ENCODE results near the gene GLRX. TPM values are rescaled to one million over a fixed set of nuclear protein-coding genes. Genes with fewer than 3 reads are reported as not detected.

GLRX gene
- total and polyA plus RNA-seq, 2 of the 13 experiments (the other 11 are each of a cell fraction or from before 2014, with no cell fraction given) = 63.8 to 499 TPM

DNA sequence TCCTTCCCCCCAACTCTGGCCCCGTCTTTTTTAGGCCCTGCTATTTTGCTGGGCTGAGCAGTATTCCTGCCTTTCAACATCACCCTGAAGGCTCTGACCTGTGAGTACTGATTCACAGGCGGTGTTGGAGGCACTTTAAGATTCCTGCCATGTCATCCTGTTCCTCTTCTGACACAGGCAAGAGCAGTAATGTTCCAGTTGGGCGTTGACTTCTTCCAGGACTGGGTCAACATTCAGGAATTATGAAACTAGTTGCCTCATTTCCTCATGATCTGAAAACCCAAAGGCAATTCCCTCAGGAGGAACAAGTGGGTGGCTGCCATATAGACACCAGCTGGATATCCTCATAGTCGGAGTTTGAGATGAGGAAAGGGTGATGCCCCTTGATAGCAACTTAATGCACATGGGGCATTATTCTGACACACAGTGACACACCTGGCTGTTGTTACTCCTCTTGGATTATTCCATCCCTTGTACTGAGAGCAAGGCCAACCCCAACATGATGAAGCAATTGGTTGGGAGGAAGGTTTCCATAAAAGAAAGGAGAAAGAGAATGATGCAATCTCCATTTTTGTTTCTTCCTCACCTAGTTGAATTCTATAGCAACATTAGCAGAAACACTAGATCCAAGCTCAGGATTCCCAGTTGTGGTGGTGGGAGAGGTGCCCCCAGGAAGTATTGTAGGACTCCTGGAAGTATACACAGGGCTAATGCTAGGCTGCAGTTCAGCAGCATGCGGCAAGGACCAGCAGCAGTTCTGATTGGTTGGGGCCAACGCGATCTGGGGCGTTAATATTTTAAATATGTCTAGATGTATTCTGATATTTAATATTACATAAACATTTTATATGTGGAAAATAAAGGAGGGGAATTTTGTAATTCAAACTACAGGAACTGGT is 19.6 kb upstream of the GLRX start (continued):
- TF ChIP-seq NFE2L2 (IDR thresholded peaks at IDR 0.05; ENCODE audit: low read length) = peak; percentile 52; the same call in 1 of the 2 replicates
- TF ChIP-seq SUZ12 (IDR thresholded peaks at IDR 0.05; ENCODE audit: low read depth, low read length) = no peak
- 0 out of 4 replicates have a peak, but pooled peaks of 1 of the 2 experiments have one; percentile 14 for TF ChIP-seq EP300 (IDR thresholded peaks at IDR 0.05; ENCODE audit: low read depth in 2 of 2, low read length in 2 of 2)
- peak; percentile 38; the same call in 1 of the 2 replicates for TF ChIP-seq EP300 (CRISPR knock-in tag; IDR thresholded peaks at IDR 0.05; ENCODE audit: borderline replicate concordance)
- no peak for TF ChIP-seq BRF2 (CRISPR knock-in tag; IDR thresholded peaks at IDR 0.05)
- TF ChIP-seq, protein P1, sequence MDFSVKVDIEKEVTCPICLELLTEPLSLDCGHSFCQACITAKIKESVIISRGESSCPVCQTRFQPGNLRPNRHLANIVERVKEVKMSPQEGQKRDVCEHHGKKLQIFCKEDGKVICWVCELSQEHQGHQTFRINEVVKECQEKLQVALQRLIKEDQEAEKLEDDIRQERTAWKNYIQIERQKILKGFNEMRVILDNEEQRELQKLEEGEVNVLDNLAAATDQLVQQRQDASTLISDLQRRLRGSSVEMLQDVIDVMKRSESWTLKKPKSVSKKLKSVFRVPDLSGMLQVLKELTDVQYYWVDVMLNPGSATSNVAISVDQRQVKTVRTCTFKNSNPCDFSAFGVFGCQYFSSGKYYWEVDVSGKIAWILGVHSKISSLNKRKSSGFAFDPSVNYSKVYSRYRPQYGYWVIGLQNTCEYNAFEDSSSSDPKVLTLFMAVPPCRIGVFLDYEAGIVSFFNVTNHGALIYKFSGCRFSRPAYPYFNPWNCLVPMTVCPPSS (IDR thresholded peaks at IDR 0.05) = no peak
- TF ChIP-seq MYPOP (CRISPR knock-in tag; IDR thresholded peaks at IDR 0.05) = no peak
- no peak for TF ChIP-seq NR2F2 (IDR thresholded peaks at IDR 0.05; ENCODE audit: borderline replicate concordance, low read depth)
- no peak for TF ChIP-seq SIX4 (CRISPR knock-in tag; IDR thresholded peaks at IDR 0.05)
- no peak for TF ChIP-seq RXRB (CRISPR knock-in tag; IDR thresholded peaks at IDR 0.05; ENCODE audit: borderline replicate concordance)
- no peak for TF ChIP-seq SNAPC2 (CRISPR knock-in tag; IDR thresholded peaks at IDR 0.05)
- peak; percentile 44; the same call in 1 of the 2 replicates for TF ChIP-seq ATF7 (IDR thresholded peaks at IDR 0.05)
- TF ChIP-seq ATF7 (CRISPR knock-in tag; IDR thresholded peaks at IDR 0.05) = no peak
- TF ChIP-seq, protein P2, sequence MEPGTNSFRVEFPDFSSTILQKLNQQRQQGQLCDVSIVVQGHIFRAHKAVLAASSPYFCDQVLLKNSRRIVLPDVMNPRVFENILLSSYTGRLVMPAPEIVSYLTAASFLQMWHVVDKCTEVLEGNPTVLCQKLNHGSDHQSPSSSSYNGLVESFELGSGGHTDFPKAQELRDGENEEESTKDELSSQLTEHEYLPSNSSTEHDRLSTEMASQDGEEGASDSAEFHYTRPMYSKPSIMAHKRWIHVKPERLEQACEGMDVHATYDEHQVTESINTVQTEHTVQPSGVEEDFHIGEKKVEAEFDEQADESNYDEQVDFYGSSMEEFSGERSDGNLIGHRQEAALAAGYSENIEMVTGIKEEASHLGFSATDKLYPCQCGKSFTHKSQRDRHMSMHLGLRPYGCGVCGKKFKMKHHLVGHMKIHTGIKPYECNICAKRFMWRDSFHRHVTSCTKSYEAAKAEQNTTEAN (CRISPR knock-in tag; conservative IDR thresholded peaks at IDR 0.05) = no peak
- no peak for TF ChIP-seq ZNF225 (CRISPR knock-in tag; IDR thresholded peaks at IDR 0.05)
- no peak for TF ChIP-seq ZBTB20 (CRISPR knock-in tag; IDR thresholded peaks at IDR 0.05; ENCODE audit: borderline replicate concordance, low read depth)
- TF ChIP-seq TOE1 (CRISPR knock-in tag; IDR thresholded peaks at IDR 0.05) = no peak
- no peak for TF ChIP-seq NR2F6 (IDR thresholded peaks at IDR 0.05)
- TF ChIP-seq NR2F6 (CRISPR knock-in tag; IDR thresholded peaks at IDR 0.05) = no peak
- no peak for TF ChIP-seq SIX1 (CRISPR knock-in tag; IDR thresholded peaks at IDR 0.05; ENCODE audit: borderline replicate concordance)
- peak; percentile 82 for TF ChIP-seq CEBPB (IDR thresholded peaks at IDR 0.05; ENCODE audit: borderline replicate concordance, low read depth, low read length)
- TF ChIP-seq U2AF1 (optimal IDR thresholded peaks at IDR 0.05; ENCODE audit: low read depth, low read length) = no peak
- no peak for TF ChIP-seq NFIC (IDR thresholded peaks at IDR 0.05; ENCODE audit: low read length)
- no peak for TF ChIP-seq ZFAT (CRISPR knock-in tag; conservative IDR thresholded peaks at IDR 0.05)
- TF ChIP-seq, protein P3, sequence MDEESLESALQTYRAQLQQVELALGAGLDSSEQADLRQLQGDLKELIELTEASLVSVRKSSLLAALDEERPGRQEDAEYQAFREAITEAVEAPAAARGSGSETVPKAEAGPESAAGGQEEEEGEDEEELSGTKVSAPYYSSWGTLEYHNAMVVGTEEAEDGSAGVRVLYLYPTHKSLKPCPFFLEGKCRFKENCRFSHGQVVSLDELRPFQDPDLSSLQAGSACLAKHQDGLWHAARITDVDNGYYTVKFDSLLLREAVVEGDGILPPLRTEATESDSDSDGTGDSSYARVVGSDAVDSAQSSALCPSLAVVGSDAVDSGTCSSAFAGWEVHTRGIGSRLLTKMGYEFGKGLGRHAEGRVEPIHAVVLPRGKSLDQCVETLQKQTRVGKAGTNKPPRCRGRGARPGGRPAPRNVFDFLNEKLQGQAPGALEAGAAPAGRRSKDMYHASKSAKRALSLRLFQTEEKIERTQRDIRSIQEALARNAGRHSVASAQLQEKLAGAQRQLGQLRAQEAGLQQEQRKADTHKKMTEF (CRISPR knock-in tag; IDR thresholded peaks at IDR 0.05) = no peak
- no peak for TF ChIP-seq ZNF577 (CRISPR knock-in tag; IDR thresholded peaks at IDR 0.05; ENCODE audit: borderline replicate concordance, low read depth)

Data from HepG2 (cell line).